Mucosa of descending colon (tissue), 3 donors: Measurements from ENCODE around the gene ATP8B3. TPM values are rescaled to one million over a fixed set of nuclear protein-coding genes. Genes with fewer than 3 reads are reported as not detected.

Source experiments
- ATAC-seq: fragments of 200-7000 bp; cut with Tn5 transposase; one replicate; pipeline ENCODE4 v1.9.1; 2020; ENCODE audit warnings: mild to moderate bottlenecking, moderate library complexity
- DNase-seq, 3 donors: peaks; one replicate each; pipeline ENCODE4 v3.0.0-alpha.2; 2020
- H3K36me3 ChIP-seq: fragments of 200-600 bp; one replicate; pipeline ENCODE4 v1.8.0; 2021; ENCODE audit warnings: low read depth, mild to moderate bottlenecking
- H3K4me1 ChIP-seq: fragments of 200-600 bp; one replicate; pipeline ENCODE4 v1.8.0; 2021; ENCODE audit warnings: low read depth, mild to moderate bottlenecking
- H3K4me3 ChIP-seq: fragments of 200-600 bp; one replicate; pipeline ENCODE4 v1.8.0; 2021; ENCODE audit warnings: mild to moderate bottlenecking
- H3K9me3 ChIP-seq: fragments of 200-600 bp; one replicate; pipeline ENCODE4 v1.8.0; 2021; ENCODE audit warnings: mild to moderate bottlenecking
- intact Hi-C, 2 donors: fragments of 100-400 bp; cut with DNase I in 1 of 2; cut with micrococcal nuclease in 1 of 2; formaldehyde crosslinking; loops; one replicate each; pipeline versions ENCODE4 v1.11.0 to v1.11.1; 2022; cut with DNase I, micrococcal nuclease
- total RNA-seq, 3 donors: library from RNA; stranded (reverse); fragmentation: NEBNext Ultra II Directional in 2 of 3; extraction: Animal tissue kit (Norgen Biotek cat#: 25700) in 2 of 3; gene quantifications; one replicate each; pipeline versions ENCODE4 v1.2.1 to v1.2.4, GENCODE V29; 2021 to 2023
- TF ChIP-seq, protein P1 (sequence below): fragments of 200-600 bp; IDR thresholded peaks from one replicate; pipeline ENCODE4 v1.8.0; 2022; ENCODE audit warnings: antibody characterized with exemption, mild to moderate bottlenecking
- donor health status: DM: no; HTN: no; CAD: no; lungs with moderate emphysema.
- donor health status: DM: no; HTN: no; CAD: no.
- donor health status: DM: no; HTN: yes; CAD: no.

ATP8B3 gene
- total RNA-seq, 3 donors from 2014 or later, result 0.55 to 1.2 (median 0.80) TPM

DNA sequence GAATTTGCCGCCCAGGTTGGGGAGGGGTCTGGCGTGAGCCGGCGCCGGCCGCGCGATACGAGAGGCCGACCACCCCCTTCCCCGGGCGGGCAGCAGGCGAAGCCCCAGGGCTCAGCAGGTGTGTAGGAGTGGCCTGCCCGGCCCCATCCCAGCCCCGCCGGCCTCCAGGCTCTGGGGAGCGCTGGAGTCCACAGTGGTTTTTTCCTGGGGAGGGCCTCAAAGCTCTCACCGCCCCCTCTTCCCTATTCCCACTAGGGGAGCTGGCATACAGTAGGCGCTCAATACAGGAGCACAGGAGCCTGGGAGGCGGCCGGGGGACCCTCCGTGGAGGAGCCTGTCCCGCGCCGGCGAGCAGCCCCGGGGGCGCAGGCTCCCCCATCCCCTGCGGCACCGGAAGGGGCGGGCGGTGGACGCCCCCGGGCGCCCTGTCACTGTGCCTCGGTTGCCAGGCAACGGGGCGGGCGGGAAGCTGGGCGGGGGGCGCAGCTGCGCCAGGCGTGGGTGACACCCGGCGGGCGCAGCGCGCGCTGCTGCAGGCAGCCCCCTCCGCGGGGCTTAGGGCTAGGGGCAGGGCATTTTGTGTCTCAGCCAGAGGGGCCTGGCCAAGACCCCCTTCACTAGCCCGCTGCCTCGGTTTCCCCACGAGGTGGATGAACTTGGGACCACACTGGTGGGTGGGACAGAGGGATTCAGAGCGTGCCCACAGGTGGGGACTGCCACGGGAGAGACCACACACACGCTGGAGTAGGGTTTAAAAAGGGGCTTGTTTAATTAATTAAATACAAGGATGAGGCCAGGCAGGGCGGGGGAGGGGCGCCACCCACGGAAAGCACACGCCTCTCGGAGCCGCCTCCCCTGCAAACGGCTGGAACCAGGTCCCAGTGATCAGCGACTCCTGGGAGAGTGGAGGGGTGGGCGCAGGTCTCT, 39.8 kb upstream of the ATP8B3 start:
- DNase-seq (peak in 2 of 3 donors; percentile 61 to 72), ATAC-seq (no peak)
- Histone ChIP-seq H3K4me3 (no peak overlapping the region), H3K9me3 (no peaks in the 10 kb centered on the region), H3K4me1 (peaks cover 52% of the 10 kb centered on the region), H3K36me3 (no peaks in the 10 kb centered on the region)
- TF ChIP-seq, protein P1, sequence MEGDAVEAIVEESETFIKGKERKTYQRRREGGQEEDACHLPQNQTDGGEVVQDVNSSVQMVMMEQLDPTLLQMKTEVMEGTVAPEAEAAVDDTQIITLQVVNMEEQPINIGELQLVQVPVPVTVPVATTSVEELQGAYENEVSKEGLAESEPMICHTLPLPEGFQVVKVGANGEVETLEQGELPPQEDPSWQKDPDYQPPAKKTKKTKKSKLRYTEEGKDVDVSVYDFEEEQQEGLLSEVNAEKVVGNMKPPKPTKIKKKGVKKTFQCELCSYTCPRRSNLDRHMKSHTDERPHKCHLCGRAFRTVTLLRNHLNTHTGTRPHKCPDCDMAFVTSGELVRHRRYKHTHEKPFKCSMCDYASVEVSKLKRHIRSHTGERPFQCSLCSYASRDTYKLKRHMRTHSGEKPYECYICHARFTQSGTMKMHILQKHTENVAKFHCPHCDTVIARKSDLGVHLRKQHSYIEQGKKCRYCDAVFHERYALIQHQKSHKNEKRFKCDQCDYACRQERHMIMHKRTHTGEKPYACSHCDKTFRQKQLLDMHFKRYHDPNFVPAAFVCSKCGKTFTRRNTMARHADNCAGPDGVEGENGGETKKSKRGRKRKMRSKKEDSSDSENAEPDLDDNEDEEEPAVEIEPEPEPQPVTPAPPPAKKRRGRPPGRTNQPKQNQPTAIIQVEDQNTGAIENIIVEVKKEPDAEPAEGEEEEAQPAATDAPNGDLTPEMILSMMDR, result no peak
- intact Hi-C loops, result no loop called here

DNA sequence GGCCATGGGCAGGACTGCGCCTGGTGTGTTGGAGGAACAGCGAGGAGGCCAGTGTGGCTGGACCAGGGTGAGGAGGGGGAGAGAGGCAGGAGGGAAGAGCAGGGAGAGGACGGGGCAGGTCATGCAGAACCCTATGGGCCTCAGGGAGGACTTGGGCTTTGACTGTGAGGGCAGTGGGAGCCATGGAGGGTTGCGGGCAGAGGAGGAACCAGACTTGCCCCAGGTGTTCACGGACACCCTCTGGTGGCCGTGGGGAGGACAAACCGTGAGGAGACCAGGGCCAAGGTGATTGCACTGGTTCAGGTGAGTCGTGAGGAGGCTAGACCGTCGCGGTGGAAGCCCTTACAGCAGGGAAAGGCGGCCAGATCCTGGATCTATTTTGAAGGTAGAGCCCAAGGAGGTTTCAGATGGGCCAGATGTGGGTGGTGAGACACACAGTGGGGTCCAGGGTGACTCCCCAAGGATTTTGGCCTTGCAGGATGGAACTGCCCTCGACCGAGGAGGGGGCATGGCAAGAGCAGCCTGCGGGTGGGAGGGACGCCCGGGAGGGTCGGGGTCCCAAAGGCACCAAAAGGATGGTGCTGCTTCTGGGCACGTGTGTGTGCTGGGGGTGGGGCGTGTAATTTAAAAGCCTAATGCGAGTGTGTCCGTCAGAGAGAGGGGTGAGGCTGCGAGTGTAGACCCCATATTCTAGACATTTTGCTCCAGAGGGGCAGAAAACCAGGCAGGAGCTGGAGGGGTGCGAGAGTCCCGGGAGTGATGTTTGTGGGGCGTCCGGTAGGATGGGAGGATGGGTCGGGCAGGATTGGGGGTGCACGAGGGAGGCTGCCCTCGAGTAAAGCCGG, 39.0 kb upstream of the ATP8B3 start:
- ATAC-seq (no peak), DNase-seq (peak in 2 of 3 donors; percentile 50 to 56)
- peaks cover 55% of the 10 kb centered on the region for H3K4me1 ChIP-seq
- TF ChIP-seq, protein P1, result no peak
- H3K9me3 ChIP-seq, result no peaks in the 10 kb centered on the region
- H3K36me3 ChIP-seq, result no peaks in the 10 kb centered on the region
- no peak overlapping the region for H3K4me3 ChIP-seq
- intact Hi-C loops, result no loop called here

GRCh38 chr19:1849886-1850398, 37.9 kb upstream of the ATP8B3 start:
- Histone ChIP-seq H3K36me3 (no peaks in the 10 kb centered on the region), H3K4me3 (no peak overlapping the region), H3K4me1 (peaks cover 56% of the 10 kb centered on the region), H3K9me3 (no peaks in the 10 kb centered on the region)
- intact Hi-C loops, result no loop called here
- ATAC-seq, result no peak
- TF ChIP-seq, protein P1, result no peak
- DNase-seq, result no peak

DNA sequence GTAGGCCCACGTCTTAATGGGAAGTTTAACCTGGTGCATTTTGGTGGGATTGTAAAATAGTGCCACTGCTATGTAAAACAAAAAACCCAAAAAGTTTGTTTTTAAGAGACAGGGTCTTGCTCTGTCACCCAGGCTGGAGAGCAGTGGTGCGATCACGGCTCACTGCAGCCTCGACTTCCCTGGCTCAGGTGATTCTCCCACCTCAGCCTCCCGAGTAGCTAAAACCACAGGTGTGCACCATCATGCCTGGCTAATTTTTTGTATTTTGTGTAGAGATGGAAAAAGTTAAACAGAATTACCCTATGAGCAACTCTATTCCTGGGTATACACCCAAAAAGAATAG, 37.0 kb upstream of the ATP8B3 start:
- ATAC-seq (no peak), DNase-seq (peak in 1 of 3 donors; percentile 37)
- Histone ChIP-seq H3K4me1 (peaks cover 56% of the 10 kb centered on the region), H3K9me3 (no peaks in the 10 kb centered on the region), H3K36me3 (no peaks in the 10 kb centered on the region), H3K4me3 (no peak overlapping the region)
- intact Hi-C loops, result no loop called here
- TF ChIP-seq, protein P1, result no peak

GRCh38 chr19:1848399-1849131, 36.5 kb upstream of the ATP8B3 start, which contains the start of gene REXO1:
Gene REXO1 (minus strand): TSS chr19:1848483. CDS start chr19:1848358, 125 bp downstream.
- H3K4me1 ChIP-seq, result peaks cover 55% of the 10 kb centered on the region
- H3K9me3 ChIP-seq, result no peaks in the 10 kb centered on the region
- peak within 1 kb of the TSS; percentile 100 for H3K4me3 ChIP-seq
- DNase-seq (peak; percentile 95 to 99 (median 99)), ATAC-seq (peak; percentile 89)
- intact Hi-C loops, result no loop called here
- TF ChIP-seq, protein P1, result peak; percentile 95
- no peaks in the 10 kb centered on the region for H3K36me3 ChIP-seq
